Brain pericyte (primary cell): Measurements from ENCODE around the gene HTRA2.

Experiments used
- DNase-seq: peaks from one replicate; pipeline ENCODE4 v3.0.0-alpha.2; 2012; ENCODE audit warnings: low read depth, low spot score

HTRA2 gene

DNA sequence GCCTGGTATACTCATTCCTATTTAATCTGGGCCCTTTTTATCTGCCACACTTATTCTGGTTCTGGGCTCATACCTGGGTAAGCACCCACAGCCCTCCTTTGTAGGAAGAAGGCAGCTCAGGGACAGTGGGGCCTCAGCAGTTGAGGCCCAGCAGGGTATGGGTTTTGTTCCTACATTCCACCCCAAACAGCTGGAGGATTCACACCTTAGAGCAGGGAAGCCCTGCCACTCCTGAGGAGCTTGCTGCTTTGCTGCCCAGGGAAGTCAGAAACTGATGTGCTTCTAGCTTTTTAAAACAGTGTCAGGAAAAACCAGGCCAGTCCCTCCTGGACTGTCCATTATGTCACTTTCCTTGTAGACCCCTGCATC lies 29.2 kb upstream of the HTRA2 start:
- no peak for DNase-seq

DNA sequence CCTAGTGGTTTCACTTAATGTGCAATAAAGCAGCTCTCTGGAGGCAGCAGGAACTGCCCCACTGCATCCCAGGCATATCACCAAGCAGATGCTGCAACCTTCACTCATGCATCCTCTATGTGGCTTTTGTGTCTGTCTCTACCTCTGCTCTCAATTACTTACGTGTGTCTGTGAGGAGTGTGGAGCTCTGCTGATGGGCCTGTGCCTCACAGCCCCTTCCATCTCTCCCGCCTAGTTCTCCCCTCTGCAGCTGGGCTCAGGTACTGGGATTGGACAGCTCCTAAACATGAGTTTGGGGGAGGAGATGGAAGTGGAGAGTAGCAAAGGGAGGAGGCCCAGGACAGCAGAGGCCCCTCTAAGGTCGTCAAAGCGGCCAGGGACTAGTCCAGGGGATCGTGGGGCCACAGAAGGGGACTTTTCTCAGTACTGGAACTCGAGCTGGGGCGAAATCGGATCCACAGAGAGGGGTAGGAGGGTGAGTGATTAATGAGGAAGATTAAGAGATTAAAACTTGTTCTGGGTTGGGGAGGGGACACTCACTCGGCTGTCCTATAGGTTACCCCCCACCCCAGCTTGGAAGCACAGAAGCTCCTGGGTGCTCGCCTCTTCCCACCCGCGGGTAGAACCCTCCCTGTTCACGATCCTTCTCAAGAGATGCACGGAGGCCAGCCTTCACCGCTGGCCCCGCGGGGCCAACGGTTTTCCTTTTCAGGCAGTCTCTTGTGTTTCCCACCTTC lies 28.2 kb upstream of the HTRA2 start:
- no peak for DNase-seq

DNA sequence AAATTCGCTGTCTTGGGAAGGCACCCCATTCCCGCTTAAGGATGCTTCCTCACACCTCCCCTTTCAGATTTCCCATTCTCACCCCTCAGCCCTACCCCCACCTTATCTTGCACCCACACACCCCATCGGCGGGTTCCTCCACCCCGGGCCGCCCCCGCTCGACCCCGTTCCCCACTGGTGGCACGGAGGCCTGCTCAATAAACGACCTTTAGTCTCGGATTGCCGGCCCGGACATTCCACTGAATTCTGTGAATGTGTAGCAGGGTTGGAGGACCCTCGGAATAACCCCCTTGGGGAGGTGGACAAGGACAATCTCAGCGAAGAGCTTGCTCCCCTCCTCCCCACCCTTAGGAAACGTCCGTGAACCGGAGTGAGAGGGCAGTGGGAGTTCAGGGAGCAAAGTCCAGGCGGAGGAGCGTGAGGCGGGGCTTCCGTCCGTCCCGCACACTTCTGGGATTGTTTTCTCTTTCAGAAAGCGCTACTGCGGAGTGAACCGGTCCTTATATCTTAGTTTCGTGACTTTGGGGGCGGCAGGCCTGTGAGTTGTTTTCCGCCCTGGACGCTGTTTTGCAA lies 27.5 kb upstream of the HTRA2 start:
- no peak for DNase-seq

DNA sequence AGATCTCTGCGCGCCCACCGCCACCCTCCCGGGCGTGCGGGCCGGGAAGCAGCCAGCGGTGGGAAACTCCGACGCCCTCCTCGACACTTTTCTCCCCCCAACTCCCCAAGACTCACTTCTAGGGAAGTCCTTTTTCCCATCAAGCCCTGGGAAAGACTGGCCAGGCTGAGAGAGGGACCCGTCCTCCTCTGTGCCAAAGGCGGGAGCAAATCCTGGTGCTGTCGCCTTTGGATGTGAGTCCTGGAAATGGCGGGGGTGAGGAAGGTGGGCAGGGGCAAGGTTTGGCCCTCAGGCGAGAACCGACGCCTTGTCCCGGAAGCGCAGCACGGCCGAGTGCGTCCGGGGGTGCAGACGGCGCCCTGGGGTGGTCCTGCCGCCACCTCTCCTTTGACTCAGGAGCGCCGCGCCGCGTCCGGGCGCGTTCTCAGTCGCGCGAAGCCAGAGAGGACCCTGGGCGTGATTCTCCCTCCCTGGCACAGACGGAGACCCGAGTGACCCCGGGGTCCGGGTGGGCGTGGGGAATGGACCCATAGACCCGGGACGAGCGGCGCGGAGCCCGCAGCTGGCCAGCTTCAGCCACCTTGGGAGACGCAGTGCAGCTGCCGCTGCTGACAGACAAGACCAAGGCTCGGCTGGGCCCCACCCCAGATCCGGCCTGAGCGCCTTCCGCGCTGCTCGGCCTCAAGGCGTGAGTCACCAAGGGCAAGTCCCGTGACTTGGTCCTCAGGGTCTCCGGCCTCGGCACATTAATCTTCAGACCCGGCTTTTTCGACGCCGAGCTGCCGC lies 26.8 kb upstream of the HTRA2 start:
- DNase-seq: no peak

DNA sequence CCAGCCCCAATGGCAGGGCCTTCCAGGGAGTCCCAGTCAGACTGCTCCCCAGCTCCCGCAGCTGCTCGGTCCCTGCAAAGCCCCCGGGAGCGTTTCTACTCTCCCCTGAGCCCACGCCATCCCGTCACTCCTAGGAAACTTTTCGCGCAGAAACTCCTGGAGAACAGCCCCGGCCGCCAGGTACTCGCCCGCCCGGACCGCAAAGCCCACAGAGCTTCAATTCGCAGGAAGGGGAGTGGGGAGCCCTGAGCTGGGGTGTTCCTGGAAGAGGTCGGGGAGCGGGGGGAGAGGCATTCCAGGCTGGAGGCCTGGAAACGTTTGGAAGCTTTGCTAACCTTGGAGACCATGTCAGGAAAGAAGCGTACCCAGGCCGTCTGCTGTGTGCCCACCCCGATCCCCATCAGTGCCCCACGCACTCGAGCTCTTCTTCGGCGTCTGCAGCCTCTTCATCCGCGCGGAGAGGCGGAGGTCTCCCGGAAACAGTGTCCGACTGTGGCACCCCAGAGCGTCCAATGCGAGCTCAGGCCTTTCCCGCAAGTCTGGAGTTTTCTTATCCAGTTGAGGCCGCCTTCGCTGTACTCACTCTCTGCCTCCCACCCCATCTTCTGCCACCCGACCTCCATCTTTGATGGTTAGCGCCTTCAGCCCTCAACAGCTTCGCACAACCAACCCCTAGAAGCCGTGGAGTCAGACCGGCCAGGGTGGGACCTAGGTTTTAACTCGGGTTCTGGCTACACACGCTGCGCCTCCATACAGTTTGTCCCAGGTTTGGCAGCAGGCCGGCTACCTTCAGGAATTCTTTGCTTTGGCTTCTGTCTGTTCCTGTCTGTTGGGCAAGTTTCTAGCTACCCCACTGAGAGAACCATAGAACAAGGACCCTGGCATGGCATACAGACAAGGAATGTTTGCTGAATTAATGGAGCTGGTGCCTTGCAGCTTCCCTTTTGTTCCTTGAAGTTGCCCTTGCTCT lies 25.9 kb upstream of the HTRA2 start:
- DNase-seq: no peak

DNA sequence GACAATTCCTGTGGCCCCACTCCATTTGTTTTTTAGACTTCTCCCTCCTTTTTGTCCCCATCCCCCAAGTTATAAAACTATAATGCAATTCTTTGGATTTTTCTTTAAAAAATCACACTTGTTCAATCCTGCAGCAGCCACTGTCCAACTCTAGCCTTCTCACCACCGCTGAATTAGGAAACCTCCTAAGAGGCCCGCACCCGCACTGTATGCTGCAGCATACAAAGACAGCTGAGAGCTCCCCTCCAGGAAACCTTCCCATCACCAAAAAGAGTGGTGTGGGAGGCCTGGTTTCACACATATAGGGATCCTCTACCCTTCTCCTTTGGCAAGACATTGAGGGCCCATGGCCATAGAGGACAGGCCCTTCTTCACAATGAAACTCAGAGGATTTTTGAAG lies 25.1 kb upstream of the HTRA2 start:
- no peak for DNase-seq

DNA sequence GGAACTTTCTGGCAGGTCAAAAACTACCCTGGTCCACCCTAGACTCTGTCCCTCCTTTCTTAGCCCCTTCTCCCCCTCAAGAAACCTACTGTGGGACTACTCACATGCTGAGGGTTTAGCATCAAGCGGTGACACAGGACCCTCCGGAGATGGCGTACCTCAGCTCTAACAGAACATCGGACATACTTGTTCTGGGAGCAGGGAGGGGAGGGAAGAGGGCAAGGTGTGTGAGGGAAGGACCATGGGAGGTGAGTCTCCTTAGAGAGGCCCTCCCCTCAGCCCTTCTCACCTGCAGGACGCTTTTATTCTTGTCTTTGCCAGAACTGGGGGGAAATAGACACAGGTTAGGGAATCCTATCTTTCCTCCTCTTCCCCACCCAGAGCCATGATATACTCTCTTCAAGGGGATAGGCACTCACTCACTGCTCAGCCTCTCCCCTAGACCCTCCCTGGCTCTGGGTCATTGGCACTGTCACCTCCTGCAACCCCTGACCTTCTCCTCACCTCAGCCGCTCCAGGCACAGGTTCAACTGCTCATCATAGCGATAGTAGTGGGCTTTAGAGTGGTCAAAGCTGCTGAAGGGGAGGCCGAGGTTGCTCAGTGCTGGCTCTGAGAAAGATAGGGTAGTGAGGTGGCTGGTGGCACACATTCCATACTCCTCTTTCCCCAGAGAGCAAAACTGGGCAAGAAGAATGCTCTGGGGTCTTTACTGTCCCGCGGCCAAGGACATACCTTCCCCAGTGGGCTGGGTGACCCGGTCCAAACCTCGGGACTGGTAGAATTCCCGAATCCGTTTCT lies 24.1 kb upstream of the HTRA2 start:
- no peak for DNase-seq

DNA sequence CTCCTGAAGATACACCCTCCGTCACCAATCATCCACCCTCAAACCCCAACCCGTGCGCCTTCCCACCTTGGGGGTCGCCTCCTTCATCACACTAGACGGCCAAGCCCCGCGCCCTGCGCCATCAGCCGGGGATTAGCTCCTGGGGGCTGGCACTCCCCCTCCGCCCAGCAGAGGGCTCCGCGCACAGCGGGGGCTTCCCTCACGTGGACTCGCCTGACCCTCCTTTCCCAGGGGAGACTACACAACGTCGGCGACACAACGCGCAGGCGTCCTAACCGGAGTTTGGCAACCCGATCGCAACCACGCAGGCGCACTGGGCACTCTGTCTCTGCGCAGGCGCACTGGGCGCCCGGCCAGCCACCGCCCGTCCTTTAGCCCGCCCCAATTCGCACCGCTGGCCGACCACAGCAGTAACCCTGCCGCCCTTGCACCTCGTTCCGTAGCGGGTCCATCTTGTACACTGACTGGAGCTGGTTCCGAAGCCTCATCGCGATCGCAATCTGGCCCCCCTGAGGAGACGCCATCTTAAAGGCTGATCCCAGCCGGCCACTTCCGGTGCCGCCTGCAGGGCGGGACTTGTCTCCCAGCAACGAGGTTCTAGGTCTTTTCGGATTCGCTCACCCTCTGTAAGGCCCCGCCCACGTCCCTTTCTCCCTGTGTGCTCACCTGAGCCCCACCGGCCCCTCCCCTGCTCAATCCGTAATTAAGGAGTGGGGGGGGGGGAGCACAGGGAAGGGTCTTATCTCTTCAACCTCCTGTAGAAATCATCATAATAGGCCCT lies 22.4 kb upstream of the HTRA2 start, which contains the start of gene PCGF1:
Gene PCGF1, minus strand, starts transcription at position 551 of the 781 bp plus-strand sequence. Its CDS starts 27 bp downstream, at position 524.
- peak; percentile 84 for DNase-seq

DNA sequence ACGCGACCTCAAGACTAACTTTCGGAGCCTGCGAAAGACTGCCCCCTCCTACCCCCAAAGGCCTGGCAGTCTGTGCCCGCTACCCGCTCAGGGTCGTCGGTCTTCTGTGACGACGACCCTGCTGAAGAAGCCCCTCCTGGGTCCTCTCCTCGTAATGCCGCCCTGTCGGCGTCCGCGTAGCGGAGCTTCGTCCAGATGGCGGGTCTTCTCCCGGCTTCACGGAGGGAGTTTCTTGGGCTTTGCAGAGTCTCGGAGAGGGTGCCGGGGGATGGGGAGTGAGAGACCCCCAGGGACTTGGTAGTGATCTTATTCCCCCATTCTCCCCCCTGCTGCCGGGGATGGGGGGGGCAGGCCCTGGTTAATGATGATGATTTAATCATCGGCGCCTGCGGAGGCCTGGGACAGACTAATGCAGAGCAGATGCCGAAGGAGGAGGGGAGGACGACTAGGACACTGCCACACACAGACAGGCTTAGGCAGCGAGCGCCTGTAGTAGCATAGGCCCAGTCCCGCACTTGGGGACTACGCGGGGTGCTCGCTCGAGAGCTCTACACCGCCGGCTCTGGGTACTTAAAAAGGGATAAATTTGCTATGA lies 21.7 kb upstream of the HTRA2 start:
- no peak for DNase-seq

DNA sequence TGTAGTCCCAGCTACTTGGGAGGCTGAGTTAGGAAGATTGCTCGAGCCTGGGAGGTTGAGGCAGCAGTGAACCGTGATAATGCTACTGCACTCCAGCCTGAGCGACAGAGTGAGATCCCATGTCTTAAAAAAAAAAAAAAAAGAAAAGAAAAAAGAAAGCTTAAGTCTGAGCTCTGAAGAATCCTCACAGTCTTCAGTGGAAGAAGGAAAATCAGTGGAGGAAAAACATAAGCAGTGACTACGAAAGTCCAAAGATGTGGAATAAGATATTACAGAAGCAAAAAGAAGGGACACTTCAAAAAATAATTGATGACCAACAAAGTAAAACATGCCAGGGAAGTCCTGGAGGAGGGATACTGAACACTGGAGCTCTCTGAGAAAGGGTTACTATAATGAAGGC lies 19.5 kb upstream of the HTRA2 start:
- no peak for DNase-seq

DNA sequence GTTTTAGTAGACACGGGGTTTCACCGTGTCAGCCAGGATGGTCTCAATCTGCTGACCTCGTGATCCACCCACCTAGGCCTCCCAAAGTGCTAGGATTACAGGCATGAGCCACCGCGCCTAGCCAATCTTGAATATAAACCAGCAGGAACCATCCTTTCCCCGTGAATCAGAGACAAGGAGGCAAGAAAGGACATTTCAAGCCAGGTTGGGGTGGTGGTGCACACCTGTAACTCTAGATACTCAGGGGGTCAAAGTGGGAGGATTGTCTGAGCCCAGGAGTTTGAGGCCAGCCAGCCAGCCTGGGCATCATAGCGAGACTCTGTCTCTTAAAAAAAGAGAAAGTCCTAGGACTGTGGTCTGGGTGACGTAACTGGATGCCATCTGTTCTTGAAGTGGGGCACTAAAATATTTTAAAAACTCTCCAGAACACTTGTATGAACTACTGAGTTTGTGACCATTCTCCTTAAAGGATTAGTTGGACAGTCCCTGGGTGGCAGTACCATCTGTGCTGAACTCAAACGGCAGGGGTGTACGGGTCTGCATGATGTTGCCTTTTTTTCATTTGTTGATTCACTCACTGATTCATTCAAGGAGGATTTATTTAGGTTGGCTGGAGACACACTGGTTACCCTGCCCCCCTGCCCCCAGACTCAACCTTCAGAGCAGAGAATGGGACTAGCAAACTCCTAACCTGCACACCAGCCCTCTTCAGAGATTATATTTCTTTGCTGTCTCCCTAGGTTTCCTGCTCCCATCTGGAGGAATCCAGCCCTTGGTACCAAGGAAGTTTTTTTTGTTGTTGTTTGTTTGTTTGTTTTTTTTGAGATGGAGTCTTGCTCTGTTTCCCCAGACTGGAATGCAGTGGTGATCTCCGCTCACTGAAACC lies 18.4 kb upstream of the HTRA2 start:
- no peak for DNase-seq

DNA sequence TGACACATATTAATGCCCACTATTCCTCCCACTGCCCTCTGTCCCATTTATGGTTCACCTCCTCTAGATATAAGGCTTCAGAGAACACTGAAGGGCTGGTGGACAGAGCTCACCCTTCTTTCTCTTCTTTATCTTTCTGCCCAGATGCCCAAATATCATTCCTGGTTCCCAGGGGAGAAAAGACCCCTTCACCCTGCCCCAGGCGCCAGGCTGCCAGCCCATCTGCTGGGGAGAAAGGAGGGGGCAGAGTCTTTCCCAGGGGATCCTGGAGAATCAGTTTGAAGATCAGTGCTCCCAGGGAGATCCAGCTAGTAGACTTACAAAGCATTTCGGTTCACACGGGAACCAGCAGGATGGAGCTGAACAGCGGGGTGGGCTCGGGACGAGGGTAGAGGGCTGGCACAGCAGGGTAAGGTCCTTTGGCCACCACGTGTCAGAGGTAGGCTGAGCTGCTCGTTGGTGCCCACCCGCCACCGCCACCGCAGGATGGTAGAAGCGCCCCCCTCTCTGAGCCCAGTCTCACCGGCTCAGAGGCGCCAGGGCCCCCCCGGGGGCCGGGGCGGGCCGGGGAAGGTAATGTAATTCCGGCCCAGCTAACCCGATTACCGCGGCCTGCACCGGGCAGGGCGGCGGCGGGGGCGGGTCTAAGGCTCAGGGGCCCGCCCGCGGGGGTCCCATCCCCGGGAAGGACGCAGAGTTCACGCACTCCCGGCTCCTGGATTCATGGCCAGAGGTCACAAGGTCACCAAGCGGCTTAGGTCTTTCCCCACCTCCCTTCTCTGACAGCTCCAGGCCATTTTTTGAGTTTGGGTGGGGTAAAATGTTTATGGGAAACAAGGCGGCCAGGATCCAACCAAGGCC lies 16.8 kb upstream of the HTRA2 start:
- DNase-seq: no peak

DNA sequence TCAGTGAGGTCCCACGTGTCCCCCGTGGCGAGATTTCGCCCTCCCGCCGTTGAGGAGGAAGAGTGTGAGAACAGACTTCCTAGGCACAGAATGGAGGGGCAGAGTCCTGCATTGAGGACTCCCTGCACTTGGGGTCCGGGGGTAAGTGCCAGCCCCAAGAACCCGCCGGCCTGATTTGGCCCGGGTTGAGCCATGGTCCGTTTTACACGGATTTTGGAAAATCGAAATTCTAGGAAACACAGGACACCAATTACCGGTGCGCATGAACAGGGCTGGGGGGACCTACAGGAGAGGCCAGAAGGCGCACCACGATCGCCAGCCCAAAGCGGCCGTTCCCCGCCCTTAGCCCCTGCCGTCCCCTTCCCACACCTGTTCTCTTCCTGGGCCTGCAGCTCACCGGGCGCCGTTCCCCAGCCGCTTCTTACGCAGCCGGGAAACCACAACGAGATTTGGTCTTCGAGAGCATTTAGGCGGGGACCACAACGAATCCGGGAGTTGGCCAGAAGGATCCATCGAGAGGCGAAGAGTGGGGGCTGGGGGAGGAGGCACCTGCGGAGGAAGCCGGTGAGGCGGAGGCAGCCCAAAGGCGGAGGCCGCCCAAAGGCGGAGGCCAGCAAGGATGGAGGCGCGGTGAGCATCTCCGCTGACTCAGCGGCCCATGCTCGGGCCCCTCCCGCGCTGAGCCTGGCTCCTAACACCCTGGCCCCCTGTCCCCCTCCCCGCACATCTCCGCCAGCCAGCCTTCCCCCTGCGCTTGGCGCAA lies 15.9 kb upstream of the HTRA2 start:
- no peak for DNase-seq

DNA sequence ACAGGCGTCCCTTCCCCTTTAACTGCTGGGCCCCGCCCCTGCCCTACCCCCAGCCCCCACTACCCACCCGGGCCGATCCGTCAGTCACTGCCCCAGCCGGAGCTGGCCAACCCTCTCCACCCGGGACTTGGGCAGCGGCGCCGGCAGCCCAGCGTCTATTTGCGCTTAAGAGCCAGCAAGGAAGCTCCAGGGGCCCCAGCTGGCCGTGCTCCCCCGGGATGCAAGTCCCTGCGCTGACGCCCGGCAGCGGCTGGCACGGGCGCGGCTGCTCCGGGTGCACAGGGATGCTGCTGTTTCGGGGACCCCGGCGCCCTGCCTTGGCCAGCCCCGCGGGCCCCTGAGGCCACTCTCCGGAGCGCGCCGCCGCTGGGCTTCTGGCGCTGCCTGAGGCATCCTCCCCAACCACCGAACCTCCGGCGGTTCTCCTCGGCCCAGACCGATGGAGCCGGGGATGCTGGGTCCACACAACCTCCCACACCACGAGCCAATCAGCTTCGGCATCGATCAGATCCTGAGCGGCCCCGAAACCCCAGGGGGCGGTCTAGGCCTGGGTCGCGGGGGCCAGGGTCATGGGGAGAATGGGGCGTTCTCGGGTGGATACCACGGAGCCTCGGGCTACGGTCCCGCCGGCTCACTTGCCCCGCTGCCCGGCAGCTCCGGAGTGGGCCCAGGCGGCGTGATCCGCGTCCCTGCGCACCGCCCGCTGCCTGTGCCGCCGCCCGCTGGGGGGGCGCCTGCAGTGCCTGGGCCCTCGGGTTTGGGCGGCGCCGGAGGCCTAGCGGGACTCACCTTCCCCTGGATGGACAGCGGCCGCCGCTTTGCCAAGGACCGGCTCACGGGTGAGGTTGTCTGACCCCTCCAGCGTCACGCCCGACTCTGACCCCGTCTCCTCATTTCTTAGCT lies 15.1 kb upstream of the HTRA2 start, which contains the start of gene TLX2:
Gene TLX2, plus strand, starts transcription at position 83 of the 903 bp plus-strand sequence. Its CDS starts 357 bp downstream, at position 440.
- DNase-seq: no peak

DNA sequence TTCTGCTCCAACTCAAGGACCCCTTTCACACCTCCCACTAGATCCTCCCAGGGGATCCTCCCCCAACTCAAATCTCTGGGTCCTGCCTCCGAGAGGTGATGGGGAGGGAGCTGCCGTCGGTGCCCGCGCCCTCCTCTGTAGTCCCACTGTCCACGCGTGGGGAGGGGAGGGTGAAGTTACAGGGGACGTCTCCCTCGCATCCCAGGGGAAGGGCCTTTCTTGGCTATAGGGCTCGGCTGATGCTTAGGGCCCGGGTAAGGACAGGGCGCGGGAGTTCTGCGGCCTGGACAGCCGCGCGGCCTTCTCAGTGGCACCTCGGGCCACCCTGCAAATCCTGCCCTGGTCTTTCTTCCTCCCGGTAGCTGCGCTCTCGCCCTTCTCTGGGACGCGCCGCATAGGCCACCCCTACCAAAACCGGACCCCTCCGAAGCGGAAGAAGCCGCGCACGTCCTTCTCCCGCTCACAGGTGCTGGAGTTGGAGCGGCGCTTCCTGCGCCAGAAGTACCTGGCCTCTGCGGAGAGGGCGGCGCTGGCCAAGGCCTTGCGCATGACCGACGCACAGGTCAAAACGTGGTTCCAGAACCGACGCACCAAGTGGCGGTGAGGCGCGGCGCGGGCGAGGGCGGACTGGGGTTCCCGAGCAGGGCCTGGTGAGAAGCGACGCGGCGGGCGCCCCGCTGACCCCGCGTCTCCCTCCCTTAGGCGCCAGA lies 14.3 kb upstream of the HTRA2 start:
- no peak for DNase-seq
